ENCODE data around the gene PAGE4. TPM values are rescaled to one million over a fixed set of nuclear protein-coding genes. Genes with fewer than 3 reads are reported as not detected.

The PAGE4 gene, protein sequence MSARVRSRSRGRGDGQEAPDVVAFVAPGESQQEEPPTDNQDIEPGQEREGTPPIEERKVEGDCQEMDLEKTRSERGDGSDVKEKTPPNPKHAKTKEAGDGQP
- total RNA-seq = not detected

DNA sequence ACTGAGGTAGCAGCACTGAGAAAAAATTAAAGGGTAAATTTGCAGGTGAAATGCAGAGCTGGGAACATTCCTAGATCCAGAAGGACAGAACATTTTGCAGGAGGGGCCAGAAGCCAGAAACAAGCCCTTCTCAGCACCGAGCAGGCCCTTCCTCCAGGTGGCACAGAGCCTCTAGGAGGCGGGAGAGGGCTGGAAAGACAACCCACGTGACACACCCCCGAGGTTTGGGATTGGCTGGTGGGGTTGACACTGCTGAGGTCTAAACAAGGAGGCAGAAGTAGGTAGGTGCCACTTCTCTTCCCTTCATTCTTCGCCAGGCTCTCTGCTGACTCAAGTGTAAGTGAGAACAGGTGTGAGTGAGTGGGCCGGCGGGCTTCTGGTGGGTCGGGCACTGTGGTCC lies at the start of gene PAGE4:
PAGE4 (plus strand) TSS at position 288 of the 400 bp plus-strand sequence. CDS start 1,126 bp downstream, outside the sequence.
- no peaks in the 10 kb centered on the region for H3K9me3 ChIP-seq
- no peak for DNase-seq
- no peaks in the 10 kb centered on the region for H3K4me1 ChIP-seq
- peaks cover 0 to 4% (median 0%) of the 10 kb centered on the region in 3 donors for H3K27me3 ChIP-seq
- no peak within 1 kb of the TSS for H3K4me3 ChIP-seq
- no peak within 1 kb of the TSS for H3K27ac ChIP-seq
- in situ Hi-C loops (cut with MboI; ENCODE audit: low sequenced_read_pairs in 4 of 4) (no loop called here), intact Hi-C loops (cut with DNase I; ENCODE audit: low total_unique reads) (no loop called here)
- TF ChIP-seq POLR2A (IDR thresholded peaks at IDR 0.05) = no peak
- TF ChIP-seq, protein P1, sequence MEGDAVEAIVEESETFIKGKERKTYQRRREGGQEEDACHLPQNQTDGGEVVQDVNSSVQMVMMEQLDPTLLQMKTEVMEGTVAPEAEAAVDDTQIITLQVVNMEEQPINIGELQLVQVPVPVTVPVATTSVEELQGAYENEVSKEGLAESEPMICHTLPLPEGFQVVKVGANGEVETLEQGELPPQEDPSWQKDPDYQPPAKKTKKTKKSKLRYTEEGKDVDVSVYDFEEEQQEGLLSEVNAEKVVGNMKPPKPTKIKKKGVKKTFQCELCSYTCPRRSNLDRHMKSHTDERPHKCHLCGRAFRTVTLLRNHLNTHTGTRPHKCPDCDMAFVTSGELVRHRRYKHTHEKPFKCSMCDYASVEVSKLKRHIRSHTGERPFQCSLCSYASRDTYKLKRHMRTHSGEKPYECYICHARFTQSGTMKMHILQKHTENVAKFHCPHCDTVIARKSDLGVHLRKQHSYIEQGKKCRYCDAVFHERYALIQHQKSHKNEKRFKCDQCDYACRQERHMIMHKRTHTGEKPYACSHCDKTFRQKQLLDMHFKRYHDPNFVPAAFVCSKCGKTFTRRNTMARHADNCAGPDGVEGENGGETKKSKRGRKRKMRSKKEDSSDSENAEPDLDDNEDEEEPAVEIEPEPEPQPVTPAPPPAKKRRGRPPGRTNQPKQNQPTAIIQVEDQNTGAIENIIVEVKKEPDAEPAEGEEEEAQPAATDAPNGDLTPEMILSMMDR (IDR thresholded peaks at IDR 0.05 in 4 of 5, conservative IDR thresholded peaks at IDR 0.05 in 1 of 5) = no peak
- no peak for ATAC-seq
- H3K36me3 ChIP-seq = no peaks in the 10 kb centered on the region

DNA sequence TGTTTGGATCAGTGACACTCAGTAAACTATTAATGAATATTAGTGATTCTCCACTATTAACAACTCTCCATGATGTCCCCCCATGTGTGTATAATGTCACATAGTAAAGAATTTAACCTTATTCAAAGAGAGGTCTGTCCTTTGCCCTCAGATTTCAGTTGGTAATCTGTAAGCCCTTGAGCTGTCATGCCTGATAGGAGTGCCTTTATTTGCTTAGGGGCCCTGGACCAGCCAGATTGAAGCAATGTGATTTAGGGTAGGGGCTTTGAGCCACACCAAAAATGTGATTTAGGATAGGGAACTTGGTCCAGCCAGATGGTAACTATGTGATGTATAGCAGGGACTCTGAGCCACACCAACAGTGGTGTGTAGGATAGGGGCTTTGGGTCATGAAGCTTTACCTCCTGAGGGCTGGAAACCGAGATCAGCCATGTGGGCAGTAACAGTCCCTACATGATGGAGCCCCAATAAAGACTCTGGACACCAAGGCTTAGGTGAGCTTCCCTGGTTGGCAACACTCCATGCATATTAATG lies 44.3 kb upstream of the PAGE4 start:
- DNase-seq (no peak), ATAC-seq (no peak)
- intact Hi-C loops (cut with DNase I; ENCODE audit: low total_unique reads) = no loop called here
- Histone ChIP-seq H3K27ac (no peak overlapping the region), H3K4me3 (no peak overlapping the region), H3K9me3 (no peaks in the 10 kb centered on the region), H3K4me1 (no peaks in the 10 kb centered on the region), H3K27me3 (no peaks in the 10 kb centered on the region), H3K36me3 (no peaks in the 10 kb centered on the region)
- TF ChIP-seq POLR2A (IDR thresholded peaks at IDR 0.05) = no peak
- TF ChIP-seq, protein P1 (IDR thresholded peaks at IDR 0.05 in 4 of 5, conservative IDR thresholded peaks at IDR 0.05 in 1 of 5) = no peak
- in situ Hi-C loops (cut with MboI; ENCODE audit: low sequenced_read_pairs in 4 of 4) = no loop called here

DNA sequence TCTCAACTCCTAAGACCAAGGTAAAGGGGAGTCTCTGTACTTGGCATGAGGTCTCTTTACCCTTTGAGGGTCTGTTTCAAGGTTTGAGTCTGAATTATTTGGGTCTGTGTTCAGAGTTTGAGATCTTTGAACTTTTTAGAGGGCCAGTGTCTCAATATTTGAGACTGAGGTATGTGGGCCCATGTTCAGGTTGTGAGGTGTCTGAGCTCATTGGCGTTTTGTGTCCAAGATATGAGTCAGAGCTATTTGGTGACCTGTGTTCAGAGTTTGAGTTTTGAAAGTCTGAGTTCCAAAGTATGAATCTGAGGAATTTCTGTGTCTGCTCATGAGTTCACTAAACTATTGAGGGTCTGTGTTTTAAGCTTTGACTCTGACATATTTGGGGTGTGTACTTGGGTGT lies 36.7 kb upstream of the PAGE4 start:
- no peaks in the 10 kb centered on the region for H3K9me3 ChIP-seq
- H3K27ac ChIP-seq = no peak overlapping the region
- DNase-seq = no peak
- no peak for ATAC-seq
- no peaks in the 10 kb centered on the region for H3K36me3 ChIP-seq
- TF ChIP-seq, protein P1 (IDR thresholded peaks at IDR 0.05 in 4 of 5, conservative IDR thresholded peaks at IDR 0.05 in 1 of 5) = no peak
- TF ChIP-seq POLR2A (IDR thresholded peaks at IDR 0.05) = no peak
- intact Hi-C loops (cut with DNase I; ENCODE audit: low total_unique reads) = no loop called here
- no peak overlapping the region for H3K4me3 ChIP-seq
- peaks cover 0 to 1% (median 0%) of the 10 kb centered on the region in 3 donors for H3K27me3 ChIP-seq
- no peaks in the 10 kb centered on the region for H3K4me1 ChIP-seq
- in situ Hi-C loops (cut with MboI; ENCODE audit: low sequenced_read_pairs in 4 of 4) = no loop called here

DNA sequence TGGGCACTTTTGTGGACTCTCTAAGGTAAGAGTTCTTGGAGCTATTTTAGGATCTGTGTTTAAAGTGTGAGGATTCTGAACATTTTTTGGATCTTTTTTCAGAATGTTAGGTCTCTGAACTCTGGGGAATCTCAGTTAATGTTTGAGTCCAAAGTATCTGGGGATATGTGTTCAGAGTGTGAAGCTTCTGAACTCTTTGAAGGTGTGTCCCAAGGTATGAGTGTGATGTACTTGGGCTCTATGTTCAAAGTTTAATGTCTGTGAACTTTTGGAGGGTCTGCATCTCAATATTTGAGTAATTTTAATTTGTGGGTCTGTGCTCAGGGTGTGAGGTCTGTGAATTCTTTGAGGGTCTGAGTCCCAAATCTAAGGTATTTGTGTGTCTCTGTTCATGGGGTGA lies 35.4 kb upstream of the PAGE4 start:
- in situ Hi-C loops (cut with MboI; ENCODE audit: low sequenced_read_pairs in 4 of 4) (no loop called here), intact Hi-C loops (cut with DNase I; ENCODE audit: low total_unique reads) (no loop called here)
- Histone ChIP-seq H3K4me1 (no peaks in the 10 kb centered on the region), H3K27ac (no peak overlapping the region), H3K4me3 (no peak overlapping the region), H3K36me3 (no peaks in the 10 kb centered on the region), H3K9me3 (no peaks in the 10 kb centered on the region), H3K27me3 (peaks cover 0 to 2% (median 0%) of the 10 kb centered on the region in 3 donors)
- DNase-seq = no peak
- ATAC-seq = no peak
- no peak for TF ChIP-seq POLR2A (IDR thresholded peaks at IDR 0.05)
- TF ChIP-seq, protein P1 (IDR thresholded peaks at IDR 0.05 in 4 of 5, conservative IDR thresholded peaks at IDR 0.05 in 1 of 5) = no peak

DNA sequence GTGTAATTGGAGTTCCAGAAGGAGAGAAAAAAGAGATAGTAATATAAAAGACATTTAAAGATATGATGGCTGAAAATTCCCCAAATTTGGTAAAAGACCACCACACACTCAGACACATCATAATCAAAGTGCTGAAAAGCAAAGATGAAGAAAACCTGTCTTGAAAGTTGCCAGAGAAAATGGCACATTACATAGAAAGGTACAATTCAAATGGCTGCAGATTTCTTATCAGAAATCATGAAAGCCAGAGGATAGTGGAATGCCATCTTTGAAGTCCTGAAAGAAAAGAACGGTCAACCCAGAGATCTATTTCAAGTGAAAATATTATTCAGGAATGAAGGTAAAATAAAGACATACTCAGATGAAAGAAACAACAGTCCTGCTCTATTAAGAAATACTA lies 29.3 kb upstream of the PAGE4 start:
- peaks cover 0 to 2% (median 0%) of the 10 kb centered on the region in 3 donors for H3K27me3 ChIP-seq
- no peak overlapping the region for H3K27ac ChIP-seq
- no peak overlapping the region for H3K4me3 ChIP-seq
- in situ Hi-C loops (cut with MboI; ENCODE audit: low sequenced_read_pairs in 4 of 4) (no loop called here), intact Hi-C loops (cut with DNase I; ENCODE audit: low total_unique reads) (no loop called here)
- DNase-seq = no peak
- no peaks in the 10 kb centered on the region for H3K36me3 ChIP-seq
- no peak for ATAC-seq
- peaks cover 0 to 4% (median 0%) of the 10 kb centered on the region in 3 donors for H3K9me3 ChIP-seq
- no peaks in the 10 kb centered on the region for H3K4me1 ChIP-seq
- TF ChIP-seq, protein P1 (IDR thresholded peaks at IDR 0.05 in 4 of 5, conservative IDR thresholded peaks at IDR 0.05 in 1 of 5) = no peak
- TF ChIP-seq POLR2A (IDR thresholded peaks at IDR 0.05) = no peak
